Measurements from ENCODE around the gene ISG20.
"Not testable (repeated sequence)": the region's sequence is repeated elsewhere in the genome, so short reads cannot be mapped to it uniquely, and the experiment has no call there.

Gene ISG20

GRCh38 chr15:88630141-88630721, 8.6 kb upstream of the ISG20 start:
- ChIA-PET CTCF (no interaction called here), POLR2A (interaction anchor here (3.8 kb wide), 1 partner anchor 9 kb away, joined by 12 read pairs; the partner anchor contains the start of gene AEN)
- TF ChIP-seq HDGF (IDR thresholded peaks at IDR 0.05; ENCODE audit: borderline replicate concordance) (no peak), L3MBTL2 (conservative IDR thresholded peaks at IDR 0.05) (no peak)
- no peak for DNase-seq (ENCODE audit: extremely low spot score)

DNA sequence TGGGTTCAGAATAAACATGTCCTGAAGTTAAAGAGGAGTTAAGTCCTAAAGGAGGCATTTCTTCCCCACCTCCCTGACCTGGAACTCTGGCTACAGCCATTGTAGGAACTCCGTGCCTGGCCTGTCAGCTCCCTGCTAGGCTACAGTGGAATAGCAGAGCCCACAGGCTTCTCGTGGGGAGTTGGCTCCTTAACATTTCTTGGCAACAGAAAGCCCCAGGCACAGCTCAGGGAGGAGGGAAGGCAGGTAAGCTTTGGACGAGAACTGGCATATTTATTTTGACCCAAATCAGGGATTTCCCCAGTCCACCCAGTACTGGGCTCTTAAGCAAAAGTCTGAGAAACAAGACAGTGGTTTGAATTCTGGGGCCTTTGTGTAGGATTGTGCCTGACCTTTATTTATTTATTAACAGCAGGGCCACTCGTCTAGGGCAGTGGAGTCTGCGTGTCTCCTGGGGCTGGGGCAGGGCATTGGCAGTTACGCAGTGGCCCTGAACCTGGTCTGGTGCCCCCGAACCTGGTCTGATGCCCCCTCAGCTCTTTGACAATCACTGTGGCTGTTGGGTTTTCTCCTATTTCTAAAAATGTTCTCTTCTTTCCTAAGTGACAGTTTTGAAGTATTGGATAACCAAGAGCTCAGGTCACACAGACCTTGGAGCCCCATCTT, 7.9 kb upstream of the ISG20 start:
- ChIA-PET CTCF (interaction anchor here (0.6 to 1.0 kb wide), 2 partner anchors 25 to 122 kb away, joined by 3 to 6 read pairs; no protein-coding TSS in a partner anchor), POLR2A (interaction anchor here (3.8 kb wide), 1 partner anchor 9 kb away, joined by 12 read pairs; the partner anchor contains the start of gene AEN)
- TF ChIP-seq BHLHE40 (IDR thresholded peaks at IDR 0.05; ENCODE audit: borderline replicate concordance): no peak
- TF ChIP-seq ARNT (IDR thresholded peaks at IDR 0.05): no peak
- no peak for TF ChIP-seq TARDBP (IDR thresholded peaks at IDR 0.05)
- no peak for TF ChIP-seq FOXA1 (IDR thresholded peaks at IDR 0.05)
- no peak for TF ChIP-seq SP1 (IDR thresholded peaks at IDR 0.05)
- TF ChIP-seq FOXK2 (IDR thresholded peaks at IDR 0.05): no peak
- no peak for TF ChIP-seq FOXM1 (IDR thresholded peaks at IDR 0.05; ENCODE audit: borderline replicate concordance)
- TF ChIP-seq SUZ12 (IDR thresholded peaks at IDR 0.05): no peak
- no peak for DNase-seq (ENCODE audit: extremely low spot score)

DNA sequence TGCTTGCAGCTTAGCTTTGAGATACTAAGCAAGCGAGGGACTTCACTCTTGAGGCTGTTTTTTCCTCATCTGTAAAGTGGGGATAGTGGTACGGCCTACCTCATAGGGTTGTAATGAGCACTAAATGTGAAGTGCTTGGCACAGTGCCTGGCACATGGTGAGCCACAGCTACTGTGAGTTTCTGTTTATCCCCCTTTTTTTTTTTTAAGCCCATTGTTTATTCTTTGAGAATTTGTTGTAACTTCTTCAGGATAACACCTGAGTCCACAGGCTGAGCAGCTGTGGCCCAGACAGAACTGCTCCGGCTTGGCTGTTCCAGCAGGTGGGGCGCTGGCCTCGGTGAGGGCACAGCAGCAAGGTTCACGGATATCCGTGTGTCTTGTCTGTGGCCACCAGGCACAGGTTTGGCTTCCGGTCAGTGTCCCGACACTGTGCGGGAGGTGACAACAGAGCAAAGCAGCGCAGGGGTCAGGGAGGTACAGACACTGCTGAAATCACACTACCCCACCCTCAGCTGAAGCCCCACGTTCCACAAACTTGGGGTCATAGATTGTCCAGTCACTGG, 7.3 kb upstream of the ISG20 start:
- no peak for DNase-seq (ENCODE audit: extremely low spot score)
- POLR2A ChIA-PET: interaction anchor here (3.8 kb wide), 1 partner anchor 10 kb away, joined by 12 read pairs; the partner anchor contains the start of gene AEN
- CTCF ChIA-PET: interaction anchor here (0.6 to 1.0 kb wide), 2 partner anchors 24 to 122 kb away, joined by 3 to 6 read pairs; no protein-coding TSS in a partner anchor
- TF ChIP-seq SP1 (IDR thresholded peaks at IDR 0.05): no peak
- TF ChIP-seq L3MBTL2 (conservative IDR thresholded peaks at IDR 0.05): no peak
- no peak for TF ChIP-seq SUZ12 (IDR thresholded peaks at IDR 0.05)
- TF ChIP-seq FOXK2 (IDR thresholded peaks at IDR 0.05): no peak
- TF ChIP-seq PKNOX1 (IDR thresholded peaks at IDR 0.05): no peak
- TF ChIP-seq FOXA1 (IDR thresholded peaks at IDR 0.05): no peak
- no peak for TF ChIP-seq ARNT (IDR thresholded peaks at IDR 0.05)
- TF ChIP-seq FOXM1 (IDR thresholded peaks at IDR 0.05; ENCODE audit: borderline replicate concordance): no peak
- TF ChIP-seq LEF1 (IDR thresholded peaks at IDR 0.05; ENCODE audit: borderline replicate concordance): no peak
- no peak for TF ChIP-seq NFRKB (IDR thresholded peaks at IDR 0.05)
- no peak for TF ChIP-seq TARDBP (IDR thresholded peaks at IDR 0.05)

DNA sequence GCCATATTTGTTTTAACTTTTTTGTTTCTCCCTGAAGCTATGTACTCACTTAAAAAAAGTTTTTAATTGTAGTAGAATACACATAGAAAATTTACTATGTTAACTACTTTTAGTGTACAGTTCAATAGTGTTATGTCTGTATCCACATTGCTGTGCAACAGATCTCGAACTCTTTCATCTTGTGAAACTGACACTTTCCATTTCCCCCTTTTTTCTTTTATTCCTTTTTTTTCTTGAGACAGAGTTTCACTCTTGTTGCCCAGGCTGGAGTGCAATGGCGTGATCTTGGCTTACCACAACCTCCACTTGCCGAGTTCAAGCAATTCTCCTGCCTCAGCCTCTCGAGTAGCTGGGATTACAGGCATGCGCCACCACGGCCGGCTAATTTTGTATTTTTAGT, 6.0 kb upstream of the ISG20 start:
- POLR2A ChIA-PET: interaction anchor here (3.8 kb wide), 1 partner anchor 11 kb away, joined by 12 read pairs; the partner anchor contains the start of gene AEN
- not testable (repeated sequence) for DNase-seq (ENCODE audit: extremely low spot score)
- CTCF ChIA-PET: interaction anchor here (0.6 to 0.7 kb wide), 2 partner anchors 13 to 18 kb away, joined by 3 to 4 read pairs; no protein-coding TSS in a partner anchor

DNA sequence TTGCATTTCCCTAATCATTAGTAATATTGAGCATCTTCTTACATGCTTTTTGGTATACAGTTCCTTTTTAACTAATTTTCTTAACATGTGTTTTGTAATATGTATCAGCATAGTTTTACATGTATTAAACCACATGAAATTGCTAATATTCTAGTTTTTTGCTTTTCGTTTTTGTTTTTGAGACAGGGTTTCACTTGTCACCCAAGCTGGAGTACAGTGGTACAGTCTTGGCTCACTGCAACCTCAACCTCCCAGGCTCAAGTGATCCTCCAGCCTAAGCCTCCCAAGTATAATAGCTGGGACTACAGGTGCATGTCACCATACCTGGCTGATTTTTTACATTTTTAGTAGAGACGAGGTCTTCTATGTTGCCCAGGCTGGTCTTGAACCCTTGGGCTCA, 4.4 kb upstream of the ISG20 start:
- DNase-seq (ENCODE audit: extremely low spot score): no peak
- POLR2A ChIA-PET: no interaction called here
- TF ChIP-seq HDGF (IDR thresholded peaks at IDR 0.05; ENCODE audit: borderline replicate concordance) (no peak), BHLHE40 (IDR thresholded peaks at IDR 0.05; ENCODE audit: borderline replicate concordance) (no peak), NFRKB (IDR thresholded peaks at IDR 0.05) (no peak), TARDBP (IDR thresholded peaks at IDR 0.05) (no peak), ARNT (IDR thresholded peaks at IDR 0.05) (no peak), FOXM1 (IDR thresholded peaks at IDR 0.05; ENCODE audit: borderline replicate concordance) (no peak), FOXK2 (IDR thresholded peaks at IDR 0.05) (no peak), SP1 (IDR thresholded peaks at IDR 0.05) (no peak), LEF1 (IDR thresholded peaks at IDR 0.05; ENCODE audit: borderline replicate concordance) (no peak), ELF4 (IDR thresholded peaks at IDR 0.05) (no peak), CTBP1 (IDR thresholded peaks at IDR 0.05; ENCODE audit: borderline replicate concordance) (no peak), PKNOX1 (IDR thresholded peaks at IDR 0.05) (no peak), SUZ12 (IDR thresholded peaks at IDR 0.05) (no peak), ZNF384 (IDR thresholded peaks at IDR 0.05) (no peak), L3MBTL2 (conservative IDR thresholded peaks at IDR 0.05) (no peak), FOXA1 (IDR thresholded peaks at IDR 0.05) (no peak)
- CTCF ChIA-PET: no interaction called here

DNA sequence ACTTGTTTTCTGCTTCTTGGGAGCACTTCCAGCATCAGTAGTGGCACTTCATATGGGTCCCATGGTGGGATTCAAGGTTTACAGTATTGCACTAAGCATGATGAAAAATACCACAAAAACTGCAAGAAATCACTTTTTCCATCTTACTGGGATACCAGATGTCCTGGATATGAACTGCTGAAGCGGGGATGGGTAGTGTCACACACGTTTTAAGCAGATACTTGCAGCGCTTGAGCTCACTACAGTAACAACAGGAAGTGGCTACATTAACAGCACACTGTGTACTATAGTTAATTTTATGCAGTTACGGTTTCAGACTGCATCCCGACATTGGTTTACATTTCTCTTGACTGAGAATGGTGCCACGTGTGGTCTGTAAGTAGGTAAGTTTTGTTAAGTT, 3.5 kb upstream of the ISG20 start:
- POLR2A ChIA-PET: no interaction called here

More for the DNA sequence above, 3.5 kb upstream of the ISG20 start:
- CTCF ChIA-PET: no interaction called here
- no peak for TF ChIP-seq SUZ12 (IDR thresholded peaks at IDR 0.05)
- no peak for TF ChIP-seq ZNF384 (IDR thresholded peaks at IDR 0.05)
- TF ChIP-seq NFRKB (IDR thresholded peaks at IDR 0.05): no peak
- no peak for TF ChIP-seq L3MBTL2 (conservative IDR thresholded peaks at IDR 0.05)
- no peak for TF ChIP-seq TARDBP (IDR thresholded peaks at IDR 0.05)
- TF ChIP-seq FOXM1 (IDR thresholded peaks at IDR 0.05; ENCODE audit: borderline replicate concordance): no peak
- TF ChIP-seq HDGF (IDR thresholded peaks at IDR 0.05; ENCODE audit: borderline replicate concordance): no peak
- TF ChIP-seq FOXK2 (IDR thresholded peaks at IDR 0.05): no peak
- TF ChIP-seq ARNT (IDR thresholded peaks at IDR 0.05): no peak
- no peak for TF ChIP-seq CTBP1 (IDR thresholded peaks at IDR 0.05; ENCODE audit: borderline replicate concordance)
- no peak for TF ChIP-seq PKNOX1 (IDR thresholded peaks at IDR 0.05)
- no peak for TF ChIP-seq SP1 (IDR thresholded peaks at IDR 0.05)
- no peak for TF ChIP-seq ELF4 (IDR thresholded peaks at IDR 0.05)
- no peak for TF ChIP-seq LEF1 (IDR thresholded peaks at IDR 0.05; ENCODE audit: borderline replicate concordance)
- TF ChIP-seq FOXA1 (IDR thresholded peaks at IDR 0.05): no peak
- TF ChIP-seq BHLHE40 (IDR thresholded peaks at IDR 0.05; ENCODE audit: borderline replicate concordance): no peak
- no peak for DNase-seq (ENCODE audit: extremely low spot score)
